Breast epithelium (tissue), 3 donors: ENCODE results near the gene LYST.

Experiments used
- CTCF ChIP-seq, 3 donors: fragments of 450-650 bp; IDR thresholded peaks; one replicate each; pipeline ENCODE4 v1.5.1; 2016 to 2017; ENCODE audit warnings: antibody characterized with exemption in 3 of 3, mild to moderate bottlenecking in 3 of 3, moderate library complexity in 3 of 3
- POLR2AphosphoS5 ChIP-seq, 3 donors: sonication (generic); formaldehyde crosslinking; IDR thresholded peaks; one replicate each; pipeline ENCODE4 v1.6.1; 2017; ENCODE audit warnings: antibody characterized with exemption in 3 of 3

DNA sequence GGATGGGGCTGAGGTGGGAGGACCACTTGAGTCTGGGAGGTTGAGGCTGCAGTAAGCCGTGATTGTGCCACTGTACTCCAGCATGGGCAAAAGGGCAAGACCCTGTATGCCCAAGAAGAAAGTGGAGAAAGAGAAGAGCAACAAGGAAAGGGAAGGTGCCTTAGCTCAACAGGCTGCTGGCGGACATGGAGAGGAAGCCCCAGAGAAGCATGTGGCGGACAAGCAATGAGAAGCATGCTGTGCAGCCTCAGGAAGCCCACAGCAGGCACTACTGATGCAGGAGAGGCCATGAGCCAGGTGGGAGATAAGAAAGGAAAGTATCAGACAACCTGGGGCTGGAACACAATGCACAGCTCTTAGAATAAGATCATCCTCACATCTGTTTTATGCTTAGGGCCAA is 184.5 kb downstream of the LYST start:
- TF ChIP-seq CTCF (IDR thresholded peaks at IDR 0.05) (no peak), POLR2AphosphoS5 (IDR thresholded peaks at IDR 0.05) (no peak)
